ENCODE data around the gene COL17A1.

DNA sequence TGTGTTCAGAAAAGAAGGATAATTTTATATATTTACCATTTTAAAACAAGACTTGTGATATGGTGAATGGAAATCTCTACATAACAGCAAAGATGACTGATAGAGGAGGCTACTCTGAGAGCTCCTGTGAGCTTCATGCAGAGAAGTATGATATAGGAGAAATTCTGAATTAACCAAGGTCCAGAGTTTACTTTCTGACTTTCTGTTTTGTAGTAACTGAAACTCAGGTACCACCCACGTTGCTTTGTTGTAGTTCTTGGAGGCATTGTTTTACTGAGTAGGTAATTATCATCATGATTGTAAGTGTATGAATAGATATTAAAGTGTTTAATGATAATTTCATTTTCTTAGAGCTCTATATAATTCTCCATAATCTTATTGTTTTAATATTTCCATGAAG lies 18.3 kb upstream of the COL17A1 start:
- TF ChIP-seq, protein P1, sequence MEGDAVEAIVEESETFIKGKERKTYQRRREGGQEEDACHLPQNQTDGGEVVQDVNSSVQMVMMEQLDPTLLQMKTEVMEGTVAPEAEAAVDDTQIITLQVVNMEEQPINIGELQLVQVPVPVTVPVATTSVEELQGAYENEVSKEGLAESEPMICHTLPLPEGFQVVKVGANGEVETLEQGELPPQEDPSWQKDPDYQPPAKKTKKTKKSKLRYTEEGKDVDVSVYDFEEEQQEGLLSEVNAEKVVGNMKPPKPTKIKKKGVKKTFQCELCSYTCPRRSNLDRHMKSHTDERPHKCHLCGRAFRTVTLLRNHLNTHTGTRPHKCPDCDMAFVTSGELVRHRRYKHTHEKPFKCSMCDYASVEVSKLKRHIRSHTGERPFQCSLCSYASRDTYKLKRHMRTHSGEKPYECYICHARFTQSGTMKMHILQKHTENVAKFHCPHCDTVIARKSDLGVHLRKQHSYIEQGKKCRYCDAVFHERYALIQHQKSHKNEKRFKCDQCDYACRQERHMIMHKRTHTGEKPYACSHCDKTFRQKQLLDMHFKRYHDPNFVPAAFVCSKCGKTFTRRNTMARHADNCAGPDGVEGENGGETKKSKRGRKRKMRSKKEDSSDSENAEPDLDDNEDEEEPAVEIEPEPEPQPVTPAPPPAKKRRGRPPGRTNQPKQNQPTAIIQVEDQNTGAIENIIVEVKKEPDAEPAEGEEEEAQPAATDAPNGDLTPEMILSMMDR (IDR thresholded peaks at IDR 0.05): no peak
- TF ChIP-seq POLR2AphosphoS5 (IDR thresholded peaks at IDR 0.05; ENCODE audit: low read depth, low read length): no peak
- no peak for TF ChIP-seq SIN3A (IDR thresholded peaks at IDR 0.05; ENCODE audit: borderline replicate concordance, insufficient read depth, low read depth, low read length)

All from Panc1 (cell line).